Measurements from ENCODE around the gene P2RY14. TPM values are rescaled to one million over a fixed set of nuclear protein-coding genes. Genes with fewer than 3 reads are reported as not detected.

The P2RY14 gene
- total and polyA plus RNA-seq, 2 experiments from 2014 or later, result 0.95 TPM; not detected in 1

- H3K4me1 ChIP-seq (ENCODE audit: insufficient read depth), result no peaks in the 10 kb centered on the region; the same call in 1 of the 2 replicates
- H3K9me3 Mint-ChIP-seq, result no peaks in the 10 kb centered on the region
- H3K4me1 Mint-ChIP-seq, result peaks cover 12% of the 10 kb centered on the region
- H3K27ac ChIP-seq (ENCODE audit: low read depth), result no peak overlapping the region
- H3K79me2 ChIP-seq (replicated peaks; ENCODE audit: insufficient read depth), result no peaks in the 10 kb centered on the region
- no peak overlapping the region for H3K4me3 Mint-ChIP-seq
- peak; percentile 45; the same call in 2 of the 3 replicates for ATAC-seq
- no peak overlapping the region for H3K4me2 ChIP-seq
- TF ChIP-seq CTCF (conservative IDR thresholded peaks at IDR 0.05; ENCODE audit: low read depth in 2 of 2) (peak in 1 of 2 experiments; percentile 88; a peak in 3 of 4 replicates), POLR2AphosphoS5 (IDR thresholded peaks at IDR 0.05; ENCODE audit: low read depth) (no peak), NANOG (IDR thresholded peaks at IDR 0.05; ENCODE audit: borderline replicate concordance) (no peak)
- H3K27me3 ChIP-seq (ENCODE audit: insufficient read depth), result no peaks in the 10 kb centered on the region
- no peaks in the 10 kb centered on the region for H4K20me1 ChIP-seq (replicated peaks; ENCODE audit: insufficient read depth)
- H3K4me3 ChIP-seq, result no peak overlapping the region
- no peaks in the 10 kb centered on the region for H3F3A ChIP-seq (replicated peaks; ENCODE audit: low read depth)
- no peaks in the 10 kb centered on the region for H3K27me3 Mint-ChIP-seq (ENCODE audit: insufficient read depth, low read depth, poor library complexity)
- H2AFZ ChIP-seq, result no peak overlapping the region
- H3K36me3 Mint-ChIP-seq (ENCODE audit: low read depth), result peaks cover under 1% of the 10 kb centered on the region; the same call in 1 of the 3 replicates
- DNase-seq (ENCODE audit: low spot score), result peak; percentile 51
- no peak overlapping the region for H3K27ac Mint-ChIP-seq
- H3K36me3 ChIP-seq (ENCODE audit: insufficient read depth), result no peaks in the 10 kb centered on the region
- peaks cover 3% of the 10 kb centered on the region for H3K9me2 ChIP-seq (ENCODE audit: insufficient read depth)
Observed at GRCh38 chr3:151327571-151328198, 49.3 kb upstream of the P2RY14 start.

- no peak for DNase-seq (ENCODE audit: low spot score)
- Histone ChIP-seq H3K27ac (ENCODE audit: low read depth) (no peak overlapping the region), H3K9me2 (ENCODE audit: insufficient read depth) (peaks cover 3% of the 10 kb centered on the region), H3K79me2 (replicated peaks; ENCODE audit: insufficient read depth) (no peaks in the 10 kb centered on the region), H4K20me1 (replicated peaks; ENCODE audit: insufficient read depth) (no peaks in the 10 kb centered on the region), H3K27me3 (ENCODE audit: insufficient read depth) (no peaks in the 10 kb centered on the region), H3F3A (replicated peaks; ENCODE audit: low read depth) (no peaks in the 10 kb centered on the region), H3K4me1 (ENCODE audit: insufficient read depth) (peaks cover 7% of the 10 kb centered on the region), H3K4me2 (no peak overlapping the region), H3K36me3 (ENCODE audit: insufficient read depth) (no peaks in the 10 kb centered on the region), H2AFZ (no peak overlapping the region), H3K4me3 (no peak overlapping the region)
- Mint-ChIP-seq H3K4me3 (no peak overlapping the region), H3K27me3 (ENCODE audit: insufficient read depth, low read depth, poor library complexity) (no peaks in the 10 kb centered on the region), H3K36me3 (ENCODE audit: low read depth) (peaks cover 4% of the 10 kb centered on the region; the same call in 1 of the 3 replicates), H3K4me1 (peaks cover 16% of the 10 kb centered on the region; the same call in 2 of the 3 replicates), H3K9me3 (no peaks in the 10 kb centered on the region), H3K27ac (no peak overlapping the region)
- no peak for ATAC-seq
- TF ChIP-seq ETS1 (IDR thresholded peaks at IDR 0.05) (no peak), POLR2AphosphoS5 (IDR thresholded peaks at IDR 0.05; ENCODE audit: low read depth) (no peak), STAT1 (IDR thresholded peaks at IDR 0.05; ENCODE audit: unreplicated experiment) (no peak), EZH2 (IDR thresholded peaks at IDR 0.05; ENCODE audit: low read depth, unreplicated experiment) (no peak), JUNB (IDR thresholded peaks at IDR 0.05; ENCODE audit: unreplicated experiment) (no peak), EZH2phosphoT487 (IDR thresholded peaks at IDR 0.05; ENCODE audit: unreplicated experiment) (no peak), CTCF (conservative IDR thresholded peaks at IDR 0.05; ENCODE audit: low read depth in 2 of 2) (no peak), ZNF331 (CRISPR knock-in tag; IDR thresholded peaks at IDR 0.05; ENCODE audit: low read depth) (no peak), REST (IDR thresholded peaks at IDR 0.05; ENCODE audit: unreplicated experiment) (no peak), ZNF114 (CRISPR knock-in tag; IDR thresholded peaks at IDR 0.05) (no peak)
Observed at GRCh38 chr3:151322511-151322910, 44.2 kb upstream of the P2RY14 start.
